Measurements from ENCODE around the gene ROM1. TPM values are rescaled to one million over a fixed set of nuclear protein-coding genes. Genes with fewer than 3 reads are reported as not detected.

Gene ROM1
- total RNA-seq, 1 experiment from 2014 or later, result 0.94 TPM

GRCh38 chr11:62621567-62622470 lies 8.8 kb downstream of the ROM1 start, which contains the start of gene B3GAT3 (continued):
- TF ChIP-seq ZNF281 (CRISPR knock-in tag; IDR thresholded peaks at IDR 0.05) (no peak), AR (CRISPR knock-in tag; IDR thresholded peaks at IDR 0.05) (no peak), MAX (CRISPR knock-in tag; IDR thresholded peaks at IDR 0.05) (peak; percentile 97), HMGXB4 (CRISPR knock-in tag; IDR thresholded peaks at IDR 0.05) (peak; percentile 57; the same call in 1 of the 2 replicates), CBFB (CRISPR knock-in tag; IDR thresholded peaks at IDR 0.05; ENCODE audit: low read depth) (no peak), ZNF416 (CRISPR knock-in tag; IDR thresholded peaks at IDR 0.05) (no peak), ELF4 (CRISPR knock-in tag; IDR thresholded peaks at IDR 0.05; ENCODE audit: low read depth) (no peak), NFYB (CRISPR knock-in tag; conservative IDR thresholded peaks at IDR 0.05; ENCODE audit: low read depth) (no peak), ATF6 (CRISPR knock-in tag; IDR thresholded peaks at IDR 0.05) (no peak), MXD4 (CRISPR knock-in tag; IDR thresholded peaks at IDR 0.05; ENCODE audit: borderline replicate concordance) (no peak), CREM (CRISPR knock-in tag; IDR thresholded peaks at IDR 0.05) (peak; percentile 96), RORB (CRISPR knock-in tag; IDR thresholded peaks at IDR 0.05) (no peak), TEAD1 (CRISPR knock-in tag; IDR thresholded peaks at IDR 0.05) (peak; percentile 69; the same call in 1 of the 2 replicates), E2F5 (CRISPR knock-in tag; IDR thresholded peaks at IDR 0.05) (peak; percentile 93), MLX (CRISPR knock-in tag; IDR thresholded peaks at IDR 0.05) (no peak), ZNF263 (CRISPR knock-in tag; IDR thresholded peaks at IDR 0.05; ENCODE audit: low read depth) (no peak), TEAD4 (CRISPR knock-in tag; IDR thresholded peaks at IDR 0.05) (no peak), SMAD3 (CRISPR knock-in tag; IDR thresholded peaks at IDR 0.05; ENCODE audit: borderline replicate concordance) (peak; percentile 69; the same call in 1 of the 2 replicates), NR3C1 (CRISPR knock-in tag; conservative IDR thresholded peaks at IDR 0.05; ENCODE audit: low read depth) (0 out of 2 replicates have a peak, but pooled peaks have one; percentile 43), USF2 (CRISPR knock-in tag; IDR thresholded peaks at IDR 0.05) (peak; percentile 83), ESRRA (CRISPR knock-in tag; IDR thresholded peaks at IDR 0.05; ENCODE audit: borderline replicate concordance) (no peak), ZNF512 (CRISPR knock-in tag; IDR thresholded peaks at IDR 0.05; ENCODE audit: borderline replicate concordance) (no peak)

All from WTC11 (cell line).